ENCODE measurements around the gene PNPLA7.
"Not testable (repeated sequence)": the region's sequence is repeated elsewhere in the genome, so short reads cannot be mapped to it uniquely, and the experiment has no call there.

Gene PNPLA7

DNA sequence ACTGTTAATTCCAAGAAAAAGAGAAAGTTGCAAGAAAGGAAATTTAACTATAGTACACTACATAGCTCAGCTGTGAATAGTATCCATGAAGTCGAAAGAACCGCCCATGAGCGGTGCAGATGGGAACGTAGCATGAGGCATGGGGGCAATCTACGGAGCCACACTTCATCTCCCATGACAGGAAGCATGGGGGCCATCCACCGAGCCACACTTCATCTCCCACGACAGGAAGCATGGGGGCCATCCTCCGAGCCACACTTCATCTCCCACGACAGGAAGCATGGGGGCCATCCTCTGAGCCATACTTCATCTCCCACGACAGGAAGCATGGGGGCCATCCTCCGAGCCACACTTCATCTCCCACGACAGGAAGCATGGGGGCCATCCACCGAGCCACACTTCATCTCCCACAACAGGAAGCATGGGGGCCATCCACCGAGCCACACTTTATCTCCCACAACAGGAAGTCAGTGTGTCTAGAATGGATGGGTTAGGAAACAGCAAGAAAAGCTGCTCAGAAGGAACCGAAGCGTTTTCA, 13.5 kb downstream of the PNPLA7 start:
- DNase-seq: not testable (repeated sequence)

DNA sequence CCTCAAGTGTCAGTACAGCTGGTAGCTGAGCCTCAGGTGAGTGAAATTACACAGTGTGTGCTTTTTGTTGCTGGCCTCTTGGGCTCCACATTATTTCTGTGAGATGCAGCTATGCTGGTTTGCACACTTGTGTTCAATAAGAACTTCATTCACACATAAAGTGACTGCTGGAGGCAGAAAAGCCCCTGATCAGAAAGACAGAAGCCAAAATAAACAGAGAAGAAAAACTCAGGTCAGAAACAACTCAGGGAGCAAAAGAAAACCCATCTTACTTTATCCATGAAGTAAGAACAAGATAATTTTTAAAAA, 15.1 kb downstream of the PNPLA7 start:
- DNase-seq: no peak

GRCh38 chr9:137534256-137535119, 15.7 kb downstream of the PNPLA7 start:
- peak; percentile 51 for DNase-seq

DNA sequence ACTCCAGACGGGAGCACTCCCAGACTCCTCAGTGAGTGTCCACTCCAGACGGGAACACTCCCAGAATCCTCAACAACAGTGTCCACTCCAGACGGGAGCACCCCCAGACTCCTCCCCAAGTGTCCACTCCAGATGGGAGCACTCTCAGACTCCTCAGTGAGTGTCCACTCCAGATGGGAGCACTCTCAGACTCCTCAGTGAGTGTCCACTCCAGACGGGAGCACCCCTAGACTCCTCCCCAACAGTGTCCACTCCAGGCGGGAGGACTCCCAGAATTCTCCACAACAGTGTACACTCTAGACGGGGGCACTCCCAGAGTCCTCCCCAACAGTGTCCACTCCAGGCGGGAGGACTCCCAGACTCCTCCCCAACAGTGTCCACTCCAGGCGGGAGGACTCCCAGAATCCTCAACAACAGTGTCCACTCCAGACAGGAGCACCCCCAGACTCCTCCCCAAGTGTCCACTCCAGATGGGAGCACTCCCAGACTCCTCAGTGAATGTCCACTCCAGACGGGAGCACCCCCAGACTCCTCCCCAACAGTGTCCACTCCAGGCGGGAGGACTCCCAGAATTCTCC, 17.2 kb downstream of the PNPLA7 start:
- DNase-seq: not testable (repeated sequence)

- DNase-seq: no peak
These were observed 19.0 kb downstream of the PNPLA7 start for GRCh38 chr9:137531099-137531765.

DNA sequence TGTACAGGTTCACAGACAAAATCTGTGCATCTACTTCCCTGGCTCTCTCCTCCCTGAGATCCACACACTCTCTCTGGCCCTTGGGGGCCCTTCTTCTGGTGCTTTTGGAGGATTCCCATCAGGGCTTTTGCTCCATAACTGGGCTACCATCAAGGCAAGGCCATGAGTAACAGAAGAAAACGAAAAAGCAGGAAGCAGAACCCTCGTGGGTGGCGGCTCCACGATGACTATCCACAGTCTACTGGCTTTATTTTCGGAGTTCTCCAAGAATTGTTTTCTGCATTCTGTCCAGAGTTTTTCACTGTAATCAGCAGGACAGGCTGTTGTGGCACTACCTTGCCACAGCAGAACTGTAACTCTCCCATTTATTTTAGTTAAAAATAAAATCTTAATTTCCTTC, 19.9 kb downstream of the PNPLA7 start:
- DNase-seq: no peak

- DNase-seq: no peak
These were observed 25.3 kb downstream of the PNPLA7 start for GRCh38 chr9:137524981-137525317.

- DNase-seq: no peak
These were observed 25.8 kb downstream of the PNPLA7 start for GRCh38 chr9:137524161-137524980.

DNA sequence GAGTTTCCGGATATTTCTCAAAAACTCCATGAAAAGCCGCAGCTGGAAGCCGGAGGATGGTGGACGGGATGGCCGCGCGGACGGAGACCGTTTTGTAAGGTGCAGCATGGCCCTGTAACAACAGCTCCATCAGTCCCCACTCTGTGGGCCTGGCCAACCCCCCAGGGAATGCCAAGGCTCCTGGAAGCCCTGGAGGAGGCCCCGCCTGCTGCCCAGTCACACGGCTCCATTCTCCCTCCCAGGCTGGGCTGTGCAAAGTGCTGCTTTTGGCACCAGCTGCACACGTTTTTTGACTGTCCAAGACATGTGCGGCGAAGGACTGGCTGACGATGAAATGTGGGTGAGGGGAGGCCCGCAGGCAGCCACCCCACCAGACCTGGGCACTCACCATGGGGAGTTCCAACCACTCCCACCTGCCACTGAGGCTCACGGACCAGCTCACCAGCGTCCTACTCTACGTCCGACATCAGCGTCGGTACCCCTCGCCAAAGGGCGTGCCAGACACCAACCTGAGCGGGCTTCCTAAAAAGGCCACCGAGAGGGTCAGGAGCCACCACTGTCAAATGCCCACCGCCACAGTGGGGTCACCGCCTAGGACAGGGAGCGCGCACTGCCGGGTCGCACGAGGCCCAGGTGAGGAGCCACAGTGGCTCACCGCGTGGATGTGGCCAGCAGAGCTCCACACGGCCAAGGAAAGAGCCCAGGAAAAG, 27.3 kb downstream of the PNPLA7 start:
- no peak for DNase-seq

GRCh38 chr9:137521405-137521985, 28.7 kb downstream of the PNPLA7 start:
- DNase-seq: no peak

GRCh38 chr9:137520614-137521404, 29.4 kb downstream of the PNPLA7 start:
- no peak for DNase-seq

DNA sequence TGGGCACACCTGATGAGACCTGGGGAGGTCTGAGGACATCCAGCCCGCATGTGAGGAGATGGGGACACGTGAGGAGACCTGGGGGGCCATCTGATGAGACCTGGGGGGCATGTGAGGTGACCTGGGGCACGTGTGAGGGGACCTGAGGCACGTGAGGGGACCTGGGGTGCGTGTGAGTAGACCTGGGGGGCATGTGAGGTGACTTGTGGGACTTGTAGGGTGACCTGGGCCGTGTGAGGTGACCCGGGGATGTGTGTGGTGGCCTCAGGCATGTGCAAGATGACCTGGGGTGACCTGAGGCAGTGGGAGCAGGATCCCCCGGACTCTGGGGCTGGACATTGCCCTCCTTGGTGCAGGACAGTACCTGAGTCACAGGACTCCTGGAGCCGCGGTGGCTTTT, 30.6 kb downstream of the PNPLA7 start:
- DNase-seq: no peak

DNA sequence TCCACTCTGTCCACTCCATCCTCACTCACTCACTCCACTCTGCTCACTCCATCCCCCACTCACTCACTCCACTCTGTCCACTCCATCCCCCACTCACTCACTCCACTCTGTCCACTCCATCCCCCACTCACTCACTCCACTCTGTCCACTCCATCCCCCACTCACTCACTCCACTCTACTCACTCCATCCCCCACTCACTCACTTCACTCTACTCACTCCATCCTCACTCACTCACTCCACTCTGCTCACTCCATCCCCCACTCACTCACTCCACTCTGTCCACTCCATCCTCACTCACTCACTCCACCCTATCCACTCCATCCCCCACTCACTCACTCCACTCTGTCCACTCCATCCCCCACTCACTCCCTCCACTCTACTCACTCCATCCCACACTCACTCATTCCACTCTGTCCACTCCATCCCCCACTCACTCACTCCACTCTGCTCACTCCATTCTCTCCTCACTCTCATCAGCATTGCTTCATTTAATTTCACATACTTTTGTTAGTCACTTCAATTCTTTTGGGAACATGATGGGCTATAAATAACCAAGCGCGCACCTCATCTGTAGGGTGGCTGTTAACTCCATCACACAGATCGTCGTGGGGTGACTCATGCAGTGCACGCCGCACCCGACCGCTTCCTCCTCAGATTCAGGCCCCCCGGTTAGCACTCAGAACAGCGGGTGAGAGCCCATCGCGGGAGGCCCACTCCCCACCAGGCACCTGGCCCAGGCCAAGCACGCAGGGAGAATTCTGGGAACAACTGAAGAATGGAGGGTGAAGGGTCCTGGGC, 31.3 kb downstream of the PNPLA7 start:
- not testable (repeated sequence) for DNase-seq

DNA sequence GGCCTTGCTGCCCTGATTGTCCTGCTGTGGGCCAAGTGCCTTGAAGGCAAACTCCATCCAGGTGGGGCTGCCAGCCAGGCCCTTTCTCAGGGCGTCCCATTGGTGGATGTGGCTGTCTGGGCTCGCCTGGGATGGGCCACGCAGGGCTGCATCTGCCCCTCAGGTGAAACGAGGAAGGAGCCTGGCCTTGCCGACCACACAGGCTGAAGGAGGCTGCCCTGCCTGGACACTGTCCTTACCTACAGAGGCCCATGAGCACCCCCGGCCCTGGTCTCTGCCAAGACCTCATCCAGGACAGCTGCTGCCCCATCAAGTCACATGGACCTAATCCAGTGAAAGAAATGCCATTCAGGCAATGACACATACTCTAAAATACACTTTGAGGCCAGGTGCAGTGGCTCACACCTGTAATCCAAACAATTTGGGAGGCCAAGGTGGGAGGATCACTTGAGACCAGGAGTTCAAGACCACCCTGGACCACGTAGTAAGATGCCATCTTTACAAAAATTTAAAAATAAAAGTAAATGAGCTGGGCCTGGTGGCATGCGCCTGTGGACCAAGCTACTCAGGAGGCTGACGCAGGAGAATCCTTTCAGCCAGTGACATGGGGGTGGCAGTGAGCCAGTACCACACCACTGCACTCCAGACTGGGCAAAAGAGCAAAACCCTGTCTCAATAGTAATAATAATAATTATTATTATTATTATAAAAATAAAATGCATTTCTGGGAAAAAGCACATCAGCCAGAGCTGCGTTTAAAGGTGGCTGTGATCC, 33.9 kb downstream of the PNPLA7 start:
- no peak for DNase-seq

DNA sequence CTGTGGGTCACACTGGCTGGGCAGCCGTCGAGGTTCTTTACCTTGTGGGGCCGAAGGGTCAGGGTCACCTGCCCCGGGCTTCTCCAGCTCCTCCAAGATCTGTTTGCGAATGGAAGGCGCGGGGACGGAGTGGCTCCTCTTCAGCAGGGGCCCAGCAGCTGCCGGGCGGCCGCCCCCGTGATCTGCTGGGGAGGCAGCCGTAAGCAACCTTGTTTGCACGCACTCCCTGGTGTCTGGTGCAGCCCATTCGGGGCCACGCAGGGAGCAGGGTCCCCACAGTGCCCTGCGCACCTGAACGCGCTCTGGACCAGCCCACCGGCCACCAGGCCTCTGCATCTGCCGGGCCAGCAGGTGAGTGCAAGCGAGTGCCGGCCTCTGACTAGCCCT, 34.9 kb downstream of the PNPLA7 start:
- DNase-seq: no peak

DNA sequence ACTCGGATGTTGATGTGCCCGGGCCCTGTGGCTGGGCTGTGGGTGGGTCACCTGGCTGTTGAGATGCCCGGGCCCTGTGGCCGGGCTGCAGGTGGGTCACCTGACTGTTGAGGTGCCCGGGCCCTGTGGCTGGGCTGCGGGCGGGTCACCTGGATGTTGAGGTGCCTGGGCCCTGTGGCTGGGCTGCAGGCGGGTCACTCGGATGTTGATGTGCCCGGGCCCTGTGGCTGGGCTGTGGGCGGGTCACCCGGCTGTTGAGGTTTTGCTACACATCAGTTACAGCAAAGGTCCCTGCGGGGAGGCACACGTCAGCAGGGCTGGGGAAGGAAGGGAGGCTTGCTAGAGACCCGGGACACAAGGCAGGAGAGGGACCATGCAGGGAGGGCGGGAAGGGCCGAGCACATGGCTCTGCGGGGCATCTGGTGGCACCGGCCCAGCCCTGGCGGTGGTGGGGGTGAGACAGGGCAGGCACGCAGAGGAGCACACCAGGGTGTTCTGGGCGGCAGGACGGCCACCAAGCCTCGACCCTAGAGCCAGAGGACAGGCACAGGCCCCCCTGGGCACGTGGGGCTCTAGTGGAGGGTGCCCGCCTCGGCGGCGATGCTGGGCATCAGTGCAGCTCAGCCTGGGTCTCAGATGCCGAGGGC, 35.4 kb downstream of the PNPLA7 start:
- DNase-seq: no peak

DNA sequence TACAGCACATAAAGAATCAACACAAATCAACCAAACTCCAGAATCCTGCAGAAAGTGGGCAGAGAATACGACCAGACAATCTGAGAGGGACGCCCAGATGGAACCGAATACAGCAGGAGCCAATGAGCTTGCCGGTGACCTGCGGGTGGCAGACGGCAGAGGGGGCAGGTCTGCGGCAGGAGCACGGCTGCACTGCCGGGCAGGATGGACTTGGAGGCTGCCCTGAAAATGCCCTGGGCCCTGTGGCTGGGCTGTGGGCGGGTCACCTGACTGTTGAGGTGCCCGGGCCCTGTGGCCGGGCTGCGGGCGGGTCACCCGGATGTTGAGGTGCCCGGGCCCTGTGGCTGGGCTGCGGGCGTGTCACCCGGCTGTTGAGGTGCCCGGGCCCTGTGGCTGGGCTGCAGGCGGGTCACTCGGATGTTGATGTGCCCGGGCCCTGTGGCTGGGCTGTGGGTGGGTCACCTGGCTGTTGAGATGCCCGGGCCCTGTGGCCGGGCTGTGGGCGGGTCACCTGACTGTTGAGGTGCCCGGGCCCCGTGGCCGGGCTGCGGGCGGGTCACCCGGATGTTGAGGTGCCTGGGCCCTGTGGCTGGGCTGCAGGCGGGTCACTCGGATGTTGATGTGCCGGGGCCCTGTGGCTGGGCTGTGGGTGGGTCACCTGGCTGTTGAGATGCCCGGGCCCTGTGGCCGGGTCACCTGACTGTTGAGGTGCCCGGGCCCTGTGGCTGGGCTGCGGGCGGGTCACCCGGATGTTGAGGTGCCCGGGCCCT, 36.2 kb downstream of the PNPLA7 start:
- not testable (repeated sequence) for DNase-seq

DNA sequence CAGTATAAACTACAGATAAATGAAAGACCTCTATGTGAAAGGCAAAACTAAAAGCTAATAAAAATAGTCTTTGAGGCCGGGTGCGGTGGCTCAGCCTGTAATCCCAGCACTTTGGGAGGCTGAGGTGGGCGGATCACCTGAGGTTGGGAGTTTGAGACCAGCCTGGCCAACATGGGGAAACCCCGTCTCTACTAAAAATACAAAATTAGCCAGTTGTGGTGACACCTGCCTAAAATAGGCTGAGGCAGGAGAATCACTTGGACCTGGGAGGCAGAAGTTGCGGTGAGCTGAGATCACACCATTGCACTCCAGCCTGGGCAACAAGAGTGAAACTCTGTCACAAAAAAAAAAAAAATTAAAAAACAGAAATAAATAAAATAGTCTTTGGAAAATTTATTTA, 37.1 kb downstream of the PNPLA7 start:
- not testable (repeated sequence) for DNase-seq
